Retinal pigment epithelial cell (primary cell): Measurements from ENCODE around the gene PLLP.

Experiments
- DNase-seq: peaks from one replicate; pipeline ENCODE4 v3.0.0-alpha.2; 2010; ENCODE audit warnings: low read depth
- H3K4me3 ChIP-seq: 2 replicates; pipeline ENCODE4 v1.5.1; 2011; ENCODE audit warnings: mild to moderate bottlenecking, low read length, control low read depth, moderate library complexity
- CTCF ChIP-seq: conservative IDR thresholded peaks from 2 replicates; pipeline ENCODE4 v1.5.1; 2011; ENCODE audit warnings: low read depth, low read length, control low read depth, inconsistent platforms

The PLLP gene

GRCh38 chr16:57253466-57253865 is 31.0 kb downstream of the PLLP start:
- no peak for TF ChIP-seq CTCF
- DNase-seq = no peak
- H3K4me3 ChIP-seq = no peak overlapping the region

GRCh38 chr16:57252148-57252721 is 32.2 kb downstream of the PLLP start:
- no peak for DNase-seq
- no peak for TF ChIP-seq CTCF
- no peak overlapping the region for H3K4me3 ChIP-seq

- no peak for DNase-seq
- no peak overlapping the region for H3K4me3 ChIP-seq
- TF ChIP-seq CTCF = no peak
Observed at GRCh38 chr16:57251352-57251751, 33.1 kb downstream of the PLLP start.

GRCh38 chr16:57245472-57246113 is 38.9 kb downstream of the PLLP start:
- no peak for TF ChIP-seq CTCF
- H3K4me3 ChIP-seq = peak overlapping the region; percentile 69
- no peak for DNase-seq

- no peak for TF ChIP-seq CTCF
- peak; percentile 81 for DNase-seq
- peak within 1 kb of the TSS; percentile 69 for H3K4me3 ChIP-seq
Observed at GRCh38 chr16:57244767-57245471, 39.6 kb downstream of the PLLP start, which contains the start of gene ARL2BP. TSS of gene ARL2BP (plus strand) at chr16:57245259. CDS start at chr16:57245368, 109 bp downstream.

- DNase-seq = no peak
- TF ChIP-seq CTCF = no peak
- H3K4me3 ChIP-seq = peak overlapping the region; percentile 61
Observed at GRCh38 chr16:57244463-57244766, 40.1 kb downstream of the PLLP start.

- DNase-seq = no peak
- no peak overlapping the region for H3K4me3 ChIP-seq
- TF ChIP-seq CTCF = no peak
Observed at GRCh38 chr16:57242650-57243049, 41.8 kb downstream of the PLLP start.
